C4-2B (cell line): ENCODE measurements around the gene NAB2.
"Not testable (repeated sequence)": the region's sequence is repeated elsewhere in the genome, so short reads cannot be mapped to it uniquely, and the experiment has no call there.

Experiments used
- H3K27ac ChIP-seq: fragments of 450-650 bp; 2 replicates; pipeline ENCODE4 v1.5.1; 2017
- ZFX ChIP-seq: fragments of 450-650 bp; IDR thresholded peaks from 2 replicates; pipeline ENCODE4 v1.6.1; 2017
- TF ChIP-seq, protein P1 (sequence below): fragments of 450-650 bp; conservative IDR thresholded peaks from 2 replicates; pipeline ENCODE4 v1.5.1; 2017; ENCODE audit warnings: mild to moderate bottlenecking

The NAB2 gene

DNA sequence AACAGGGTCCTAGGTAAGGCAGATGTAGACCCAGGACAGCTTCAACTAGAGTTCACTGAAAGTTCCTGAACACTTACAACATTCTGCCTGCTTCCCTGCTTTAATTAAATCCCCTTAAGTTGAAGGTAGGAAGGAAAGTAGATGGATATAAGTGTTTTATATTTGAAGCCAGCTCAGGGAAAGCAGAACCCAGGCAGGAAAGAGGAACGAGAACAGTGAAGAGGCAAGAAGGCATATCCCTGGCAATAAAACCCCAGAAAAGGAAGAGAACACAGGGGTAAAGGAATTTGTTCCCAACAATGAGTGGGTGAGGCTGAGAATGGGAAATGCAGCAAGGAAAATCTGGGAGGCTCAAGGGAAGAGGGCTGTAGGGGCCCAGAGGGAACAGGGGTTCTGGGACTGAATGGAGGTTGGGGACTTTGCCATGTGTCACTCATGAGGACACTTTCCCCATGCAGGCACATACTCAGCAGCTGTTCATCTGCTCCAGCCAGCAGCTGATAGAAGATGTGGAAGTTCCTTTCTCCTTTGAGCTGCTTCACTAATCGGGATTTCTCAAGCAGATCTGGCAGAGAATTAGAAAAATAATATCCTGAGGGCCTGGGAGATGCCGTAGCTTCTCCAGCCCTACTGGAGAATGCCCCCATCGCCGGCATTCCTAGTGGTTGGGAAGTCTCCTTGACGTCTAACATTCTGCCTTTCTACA is 42.7 kb upstream of the NAB2 start:
- H3K27ac ChIP-seq, result no peak overlapping the region
- no peak for TF ChIP-seq ZFX
- TF ChIP-seq, protein P1, sequence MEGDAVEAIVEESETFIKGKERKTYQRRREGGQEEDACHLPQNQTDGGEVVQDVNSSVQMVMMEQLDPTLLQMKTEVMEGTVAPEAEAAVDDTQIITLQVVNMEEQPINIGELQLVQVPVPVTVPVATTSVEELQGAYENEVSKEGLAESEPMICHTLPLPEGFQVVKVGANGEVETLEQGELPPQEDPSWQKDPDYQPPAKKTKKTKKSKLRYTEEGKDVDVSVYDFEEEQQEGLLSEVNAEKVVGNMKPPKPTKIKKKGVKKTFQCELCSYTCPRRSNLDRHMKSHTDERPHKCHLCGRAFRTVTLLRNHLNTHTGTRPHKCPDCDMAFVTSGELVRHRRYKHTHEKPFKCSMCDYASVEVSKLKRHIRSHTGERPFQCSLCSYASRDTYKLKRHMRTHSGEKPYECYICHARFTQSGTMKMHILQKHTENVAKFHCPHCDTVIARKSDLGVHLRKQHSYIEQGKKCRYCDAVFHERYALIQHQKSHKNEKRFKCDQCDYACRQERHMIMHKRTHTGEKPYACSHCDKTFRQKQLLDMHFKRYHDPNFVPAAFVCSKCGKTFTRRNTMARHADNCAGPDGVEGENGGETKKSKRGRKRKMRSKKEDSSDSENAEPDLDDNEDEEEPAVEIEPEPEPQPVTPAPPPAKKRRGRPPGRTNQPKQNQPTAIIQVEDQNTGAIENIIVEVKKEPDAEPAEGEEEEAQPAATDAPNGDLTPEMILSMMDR, result no peak

DNA sequence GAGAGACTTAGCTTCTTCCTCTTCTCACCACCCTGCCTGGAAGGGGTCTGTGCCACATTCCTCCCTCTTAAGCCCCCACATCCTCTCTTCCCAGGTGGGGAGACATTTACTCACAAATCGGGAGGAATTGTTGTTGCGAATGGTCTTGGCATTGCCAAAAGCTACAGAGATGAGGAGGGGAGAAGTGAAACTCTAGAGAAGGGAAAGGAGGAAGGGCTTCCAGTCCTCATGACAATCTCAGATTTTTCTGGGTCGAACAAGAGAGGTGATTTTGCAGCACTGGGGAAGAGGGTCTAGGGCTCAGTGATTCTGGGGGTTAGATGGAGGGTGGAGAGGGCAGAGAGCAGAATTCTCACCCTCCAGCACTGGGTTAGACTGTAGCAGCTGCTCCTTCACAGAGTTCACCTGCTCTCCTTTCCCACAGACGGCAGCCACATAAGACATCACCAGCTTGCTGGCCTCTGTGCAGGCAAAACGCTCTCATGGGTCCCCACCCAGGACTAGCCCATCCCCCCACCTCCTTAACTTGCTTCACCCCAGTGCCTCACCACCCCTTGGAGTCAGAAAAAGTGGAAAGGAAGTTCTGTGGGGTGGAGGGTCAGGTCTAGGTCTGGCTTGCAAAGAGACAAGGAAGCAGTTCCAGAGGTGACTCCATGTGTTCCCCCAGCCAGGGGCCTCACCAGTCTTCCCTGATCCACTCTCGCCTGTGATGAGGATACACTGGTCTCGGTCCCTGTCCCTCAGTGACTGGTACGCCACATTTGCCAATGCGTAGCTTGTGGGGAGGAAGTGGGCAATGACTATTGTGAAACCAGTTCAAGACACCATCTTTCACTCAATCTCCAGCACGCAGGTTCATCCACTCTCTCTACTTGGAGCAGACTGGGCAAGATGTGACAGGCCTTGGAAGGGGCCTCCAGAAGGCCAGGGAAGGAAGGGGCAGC is 41.7 kb upstream of the NAB2 start:
- no peak overlapping the region for H3K27ac ChIP-seq
- TF ChIP-seq, protein P1, result no peak
- no peak for TF ChIP-seq ZFX

DNA sequence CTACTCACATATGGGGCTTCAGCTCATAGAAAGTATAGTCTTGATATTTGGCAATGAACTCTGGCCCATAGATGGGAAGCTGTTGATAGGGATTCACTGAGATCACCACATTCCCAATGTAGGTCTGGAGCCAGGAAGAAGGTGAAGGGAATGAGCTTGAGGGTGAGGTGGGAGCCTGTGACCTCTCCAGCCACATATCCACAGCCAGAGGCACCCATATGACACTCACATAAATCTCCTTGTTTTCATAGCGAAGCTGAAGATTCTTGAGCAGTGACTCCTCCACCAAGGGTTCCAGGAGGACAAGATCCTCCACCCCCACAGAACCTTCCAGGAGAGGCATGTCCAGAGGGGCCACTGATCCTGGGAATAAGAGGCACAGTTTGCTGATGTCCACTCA is 40.9 kb upstream of the NAB2 start:
- H3K27ac ChIP-seq, result no peak overlapping the region
- TF ChIP-seq, protein P1, result no peak
- no peak for TF ChIP-seq ZFX

DNA sequence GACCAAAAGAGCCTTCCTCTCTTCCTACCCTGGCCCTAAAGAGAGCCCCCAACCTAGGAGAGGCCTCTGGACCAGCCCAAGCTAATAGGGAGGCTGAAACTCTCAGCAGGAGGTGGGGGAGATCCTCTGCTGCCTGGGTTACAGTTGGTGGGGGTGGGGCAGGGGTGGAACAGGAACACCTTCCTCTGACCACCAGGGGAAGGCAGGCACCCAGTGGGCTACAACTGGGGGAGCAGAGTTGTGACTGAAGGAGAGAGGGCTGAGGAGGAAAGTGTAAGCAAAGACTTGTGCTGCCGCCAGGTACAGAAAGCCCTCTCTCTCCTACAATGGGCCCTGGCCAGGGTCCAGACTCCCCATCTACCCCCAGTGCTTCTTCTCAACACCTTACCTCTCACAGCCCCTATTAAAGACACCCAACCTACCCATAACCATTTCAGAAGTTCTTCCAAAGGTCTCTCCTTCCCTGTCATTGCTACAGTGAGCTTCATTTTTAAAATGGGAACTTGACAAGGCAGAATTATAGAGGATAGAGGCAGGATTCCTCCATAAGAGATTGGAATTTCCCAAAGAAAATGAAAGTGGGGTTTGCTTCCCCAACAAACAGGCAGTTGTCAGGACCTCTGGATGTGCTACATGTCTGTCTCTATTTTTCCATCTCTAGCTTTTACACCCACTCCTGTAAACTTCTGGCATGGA is 40.3 kb upstream of the NAB2 start:
- no peak overlapping the region for H3K27ac ChIP-seq
- TF ChIP-seq, protein P1, result no peak
- no peak for TF ChIP-seq ZFX

DNA sequence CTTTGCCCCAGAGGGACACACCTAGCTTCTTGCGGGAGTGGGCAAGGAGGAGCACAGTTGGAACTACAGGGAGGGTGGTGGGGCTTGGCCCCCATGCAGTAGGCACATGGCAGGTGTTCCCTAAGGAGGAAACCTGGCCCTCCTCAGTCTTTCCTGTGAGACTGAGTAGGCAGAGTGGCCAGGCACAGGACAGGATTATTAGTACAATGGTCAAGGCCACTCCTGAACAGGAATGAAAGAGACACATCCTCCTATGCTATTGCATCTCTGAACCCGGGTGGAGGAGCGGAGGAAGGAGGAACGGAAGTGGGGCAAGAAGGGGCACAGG is 39.8 kb upstream of the NAB2 start:
- TF ChIP-seq ZFX, result no peak
- TF ChIP-seq, protein P1, result no peak
- H3K27ac ChIP-seq, result no peak overlapping the region

DNA sequence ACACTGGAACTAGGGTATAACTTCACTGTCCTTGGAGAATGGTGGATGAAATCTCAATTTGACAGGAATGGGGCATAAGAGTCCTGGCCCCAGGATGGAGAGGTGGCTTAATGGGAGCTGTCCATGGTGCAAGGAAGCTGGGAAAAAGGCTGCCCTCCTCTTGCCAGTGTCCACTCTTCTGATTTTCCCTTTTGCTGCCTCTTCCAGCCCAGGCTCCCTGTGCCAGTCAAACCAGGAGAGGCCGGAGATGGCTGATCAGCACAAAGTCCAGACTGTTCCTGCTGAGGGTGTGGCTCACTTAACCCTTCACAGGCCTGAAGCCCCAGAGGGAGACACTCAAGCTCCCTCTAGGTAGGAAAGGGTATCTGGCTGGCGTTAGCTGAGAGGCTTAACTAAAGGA is 39.0 kb upstream of the NAB2 start, which contains the start of gene MYO1A:
TSS of gene MYO1A (minus strand) at position 240 of the 400 bp plus-strand sequence. CDS start 1,806 bp downstream, outside the sequence.
- no peak within 1 kb of the TSS for H3K27ac ChIP-seq
- TF ChIP-seq, protein P1, result no peak
- TF ChIP-seq ZFX, result no peak

DNA sequence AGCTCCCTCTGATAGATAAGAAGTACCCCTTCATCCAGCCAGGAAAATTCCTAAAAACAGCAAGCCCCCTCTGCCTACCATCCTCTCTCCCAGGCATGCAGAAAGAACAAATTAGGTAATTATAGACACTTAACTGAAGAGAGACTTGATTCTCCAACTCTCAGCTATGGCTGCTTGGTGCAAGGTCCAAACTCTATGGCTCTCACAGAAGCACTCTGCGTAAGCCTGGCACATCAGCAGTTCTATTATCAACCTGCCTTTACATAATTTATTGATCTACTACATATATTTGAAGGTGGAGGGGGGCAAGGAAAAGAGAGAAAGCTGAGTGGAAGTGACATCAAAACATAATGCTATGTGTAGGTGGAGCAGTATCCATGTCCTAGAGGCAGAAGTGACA is 37.9 kb upstream of the NAB2 start:
- TF ChIP-seq, protein P1, result no peak
- TF ChIP-seq ZFX, result no peak
- no peak overlapping the region for H3K27ac ChIP-seq

DNA sequence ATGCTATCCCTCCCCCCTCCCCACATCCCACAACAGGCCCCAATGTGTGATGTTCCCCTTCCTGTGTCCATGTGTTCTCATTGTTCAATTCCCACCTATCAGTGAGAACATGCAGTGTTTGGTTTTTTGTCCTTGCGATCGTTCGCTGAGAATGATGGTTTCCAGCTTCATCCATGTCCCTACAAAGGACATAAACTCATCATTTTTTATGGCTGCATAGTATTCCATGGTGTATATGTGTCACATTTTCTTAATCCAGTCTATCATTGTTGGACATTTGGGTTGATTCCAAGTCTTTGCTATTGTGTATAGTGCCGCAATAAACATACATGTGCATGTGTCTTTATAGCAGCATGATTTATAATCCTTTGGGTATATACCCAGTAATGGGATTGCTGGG is 35.8 kb upstream of the NAB2 start:
- H3K27ac ChIP-seq, result not testable (repeated sequence)

DNA sequence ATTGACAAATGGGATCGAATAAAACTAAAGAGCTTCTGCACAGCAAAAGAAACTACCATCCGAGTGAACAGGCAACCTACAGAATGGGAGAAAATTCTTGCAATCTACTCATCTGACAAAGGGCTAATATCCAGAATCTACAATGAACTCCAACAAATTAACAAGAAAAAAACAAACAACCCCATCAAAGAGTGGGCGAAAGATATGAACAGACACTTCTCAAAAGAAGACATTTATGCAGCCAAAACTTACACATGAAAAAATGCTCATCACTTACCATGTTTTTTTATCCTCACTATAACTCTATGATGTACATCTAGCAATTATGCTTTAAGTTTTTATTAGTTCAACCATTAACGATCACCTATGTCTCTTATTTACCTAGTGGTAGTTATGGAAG is 35.0 kb upstream of the NAB2 start:
- not testable (repeated sequence) for H3K27ac ChIP-seq
